A172 (cell line): ENCODE results near the gene DIP2C. TPM values are rescaled to one million over a fixed set of nuclear protein-coding genes. Genes with fewer than 3 reads are reported as not detected.

Experiments used
- DNase-seq: peaks from one replicate; pipeline ENCODE4 v3.0.0-alpha.2; 2015; ENCODE audit warnings: low spot score
- total RNA-seq: library from RNA; depleted of rRNA; stranded (reverse); fragments of >200 nt; shearing (Covaris generic); gene quantifications from 2 replicates; pipeline ENCODE4 v1.2.3, GENCODE V29; 2014

The DIP2C gene
- total RNA-seq, 1 experiment from 2014 or later: 12.8 TPM

GRCh38 chr10:575402-576129 is 113.9 kb downstream of the DIP2C start:
- no peak for DNase-seq

GRCh38 chr10:572696-573095 is 116.8 kb downstream of the DIP2C start:
- no peak for DNase-seq

- no peak for DNase-seq
These were observed 117.6 kb downstream of the DIP2C start for GRCh38 chr10:571688-572451.

GRCh38 chr10:571166-571565 is 118.3 kb downstream of the DIP2C start:
- DNase-seq: no peak

- DNase-seq: no peak
These were observed 118.8 kb downstream of the DIP2C start for GRCh38 chr10:570628-571163.

GRCh38 chr10:569961-570627 is 119.4 kb downstream of the DIP2C start:
- DNase-seq: no peak

GRCh38 chr10:568848-569247 is 120.6 kb downstream of the DIP2C start:
- DNase-seq: no peak

GRCh38 chr10:567869-568268 is 121.6 kb downstream of the DIP2C start:
- DNase-seq: no peak

GRCh38 chr10:566241-566885 is 123.1 kb downstream of the DIP2C start:
- no peak for DNase-seq

- DNase-seq: no peak
These were observed 123.8 kb downstream of the DIP2C start for GRCh38 chr10:565676-566075.

- DNase-seq: no peak
These were observed 124.3 kb downstream of the DIP2C start for GRCh38 chr10:565146-565545.

GRCh38 chr10:563827-564226 is 125.6 kb downstream of the DIP2C start:
- DNase-seq: no peak

GRCh38 chr10:562142-562541 is 127.3 kb downstream of the DIP2C start:
- no peak for DNase-seq

- DNase-seq: no peak
These were observed 127.7 kb downstream of the DIP2C start for GRCh38 chr10:561721-562120.

- no peak for DNase-seq
These were observed 129.0 kb downstream of the DIP2C start for GRCh38 chr10:560314-560992.

- DNase-seq: no peak
These were observed 129.8 kb downstream of the DIP2C start for GRCh38 chr10:559767-560047.

GRCh38 chr10:558891-559766 is 130.3 kb downstream of the DIP2C start:
- no peak for DNase-seq

GRCh38 chr10:558364-558763 is 131.1 kb downstream of the DIP2C start:
- no peak for DNase-seq

- peak; percentile 28 for DNase-seq
These were observed 131.6 kb downstream of the DIP2C start for GRCh38 chr10:557792-558328.

- no peak for DNase-seq
These were observed 132.4 kb downstream of the DIP2C start for GRCh38 chr10:556971-557637.
